NB4 (cell line): Measurements from ENCODE around the gene CA5B.
"Not testable (repeated sequence)": the region's sequence is repeated elsewhere in the genome, so short reads cannot be mapped to it uniquely, and the experiment has no call there.

Source experiments
- DNase-seq: peaks from one replicate; pipeline ENCODE4 v3.0.0; 2010; ENCODE audit warnings: low read depth
- H3K4me3 ChIP-seq: one replicate; pipeline ENCODE4 v1.5.1; 2011; ENCODE audit warnings: mild to moderate bottlenecking, low read depth, low read length, moderate library complexity
- MYC ChIP-seq: IDR thresholded peaks from 2 replicates; pipeline ENCODE4 v1.6.1; 2011; ENCODE audit warnings: low read depth, low read length
- POLR2A ChIP-seq: IDR thresholded peaks from 2 replicates; pipeline ENCODE4 v1.6.1; 2011; ENCODE audit warnings: mild to moderate bottlenecking; ENCODE audit not compliant: insufficient read length; ENCODE audit errors: extremely low read depth
- TF ChIP-seq, protein P1 (sequence below): IDR thresholded peaks from one replicate; pipeline ENCODE4 v1.5.1; 2012; ENCODE audit warnings: low read depth, low read length
- TF ChIP-seq, protein P2 (sequence below): IDR thresholded peaks from 2 replicates; pipeline ENCODE4 v1.6.1; 2011; ENCODE audit warnings: low read depth, low read length

The CA5B gene

DNA sequence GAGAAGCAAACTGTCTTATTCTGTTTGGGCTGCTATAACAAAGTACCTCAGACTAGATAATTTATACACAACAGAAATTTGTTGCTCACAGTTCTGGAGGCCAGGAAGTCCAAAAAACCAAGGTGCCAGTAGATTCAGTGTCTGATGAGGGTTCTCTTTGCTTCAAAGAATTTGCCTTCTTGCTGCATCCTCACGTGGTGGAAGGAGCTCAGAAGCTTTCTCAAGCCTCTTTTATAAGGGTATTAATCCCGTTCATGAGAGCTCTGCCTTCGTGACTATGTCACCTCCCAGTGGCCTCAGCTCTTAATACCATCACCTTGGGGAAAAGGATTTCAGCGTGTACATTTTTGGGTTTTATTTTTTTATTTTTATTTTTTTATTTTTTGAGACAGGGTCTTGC lies 20.1 kb downstream of the CA5B start:
- DNase-seq = no peak
- H3K4me3 ChIP-seq = no peak overlapping the region
- TF ChIP-seq, protein P1, sequence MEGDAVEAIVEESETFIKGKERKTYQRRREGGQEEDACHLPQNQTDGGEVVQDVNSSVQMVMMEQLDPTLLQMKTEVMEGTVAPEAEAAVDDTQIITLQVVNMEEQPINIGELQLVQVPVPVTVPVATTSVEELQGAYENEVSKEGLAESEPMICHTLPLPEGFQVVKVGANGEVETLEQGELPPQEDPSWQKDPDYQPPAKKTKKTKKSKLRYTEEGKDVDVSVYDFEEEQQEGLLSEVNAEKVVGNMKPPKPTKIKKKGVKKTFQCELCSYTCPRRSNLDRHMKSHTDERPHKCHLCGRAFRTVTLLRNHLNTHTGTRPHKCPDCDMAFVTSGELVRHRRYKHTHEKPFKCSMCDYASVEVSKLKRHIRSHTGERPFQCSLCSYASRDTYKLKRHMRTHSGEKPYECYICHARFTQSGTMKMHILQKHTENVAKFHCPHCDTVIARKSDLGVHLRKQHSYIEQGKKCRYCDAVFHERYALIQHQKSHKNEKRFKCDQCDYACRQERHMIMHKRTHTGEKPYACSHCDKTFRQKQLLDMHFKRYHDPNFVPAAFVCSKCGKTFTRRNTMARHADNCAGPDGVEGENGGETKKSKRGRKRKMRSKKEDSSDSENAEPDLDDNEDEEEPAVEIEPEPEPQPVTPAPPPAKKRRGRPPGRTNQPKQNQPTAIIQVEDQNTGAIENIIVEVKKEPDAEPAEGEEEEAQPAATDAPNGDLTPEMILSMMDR = no peak
- TF ChIP-seq POLR2A (no peak), MYC (no peak)
- TF ChIP-seq, protein P2, sequence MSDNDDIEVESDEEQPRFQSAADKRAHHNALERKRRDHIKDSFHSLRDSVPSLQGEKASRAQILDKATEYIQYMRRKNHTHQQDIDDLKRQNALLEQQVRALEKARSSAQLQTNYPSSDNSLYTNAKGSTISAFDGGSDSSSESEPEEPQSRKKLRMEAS = no peak

DNA sequence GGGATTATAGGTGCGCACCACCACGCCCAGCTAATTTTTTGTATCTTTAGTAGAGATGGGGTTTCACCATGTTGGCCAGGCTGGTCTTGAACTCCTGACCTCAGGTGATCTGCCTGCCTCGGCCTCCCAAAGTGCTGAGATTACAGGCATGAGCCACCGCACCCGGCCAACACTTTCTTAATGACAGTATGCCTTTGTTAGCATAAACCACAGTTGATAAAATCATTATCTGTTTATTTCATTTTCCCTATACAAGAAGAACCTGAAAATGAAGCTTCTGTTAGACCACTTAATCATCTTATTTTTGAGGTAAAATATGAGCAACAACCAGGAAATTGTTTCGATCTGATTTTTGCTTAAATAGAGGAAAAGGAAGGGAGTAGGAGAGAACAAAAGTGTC lies 21.8 kb downstream of the CA5B start:
- H3K4me3 ChIP-seq, DNase-seq: not testable (repeated sequence)

GRCh38 chrX:15761564-15762191 lies 23.6 kb downstream of the CA5B start:
- H3K4me3 ChIP-seq = no peak overlapping the region
- TF ChIP-seq, protein P1 = peak; percentile 66
- TF ChIP-seq MYC = no peak
- DNase-seq = peak; percentile 47

DNA sequence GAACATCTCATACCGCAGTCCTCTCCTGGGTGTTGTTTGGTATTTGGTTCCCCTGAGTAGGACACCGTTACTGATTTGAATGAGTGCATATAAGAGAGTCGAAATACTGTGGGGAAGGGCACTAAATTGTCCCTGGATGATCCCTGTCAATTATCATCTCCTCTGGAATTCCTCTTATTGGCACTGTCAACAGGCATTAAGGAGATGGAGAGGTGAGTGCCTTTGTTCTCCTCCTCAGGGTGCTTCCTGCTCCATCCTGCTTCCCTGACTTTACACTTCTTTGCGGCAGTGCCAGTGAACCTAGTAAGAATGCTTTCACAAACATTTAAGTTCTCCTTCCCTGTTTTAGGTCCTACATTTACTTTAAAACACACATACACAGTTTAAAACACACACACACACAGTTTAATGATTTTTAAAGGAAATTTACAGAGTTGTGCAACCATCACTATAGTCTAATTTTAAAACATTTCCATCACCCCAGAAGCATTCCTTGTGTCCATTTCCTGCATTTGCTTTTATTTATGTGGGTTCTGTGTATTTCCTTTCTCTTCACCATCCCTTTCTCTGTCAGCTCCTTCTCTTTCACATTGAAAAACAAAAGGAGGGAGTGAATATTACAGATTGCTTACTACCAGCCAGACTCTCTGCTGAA lies 31.4 kb downstream of the CA5B start:
- TF ChIP-seq POLR2A = no peak
- no peak for TF ChIP-seq MYC
- TF ChIP-seq, protein P2 = no peak
- TF ChIP-seq, protein P1 = no peak
- H3K4me3 ChIP-seq = no peak overlapping the region
- no peak for DNase-seq

- no peak for DNase-seq
- H3K4me3 ChIP-seq = no peak overlapping the region
- TF ChIP-seq, protein P1 = no peak
- no peak for TF ChIP-seq POLR2A
- TF ChIP-seq, protein P2 = no peak
- no peak for TF ChIP-seq MYC
These were observed 44.1 kb downstream of the CA5B start for GRCh38 chrX:15781961-15782699.

- TF ChIP-seq, protein P2 = no peak
- H3K4me3 ChIP-seq = no peak overlapping the region
- peak; percentile 24 for DNase-seq
These were observed 47.2 kb downstream of the CA5B start for GRCh38 chrX:15785176-15785750.
